HUES64 (cell line): ENCODE measurements around the gene USP21.

ENCODE experiments used
- H3K27ac ChIP-seq: 2 replicates; pipeline ENCODE4 v1.7.0; 2013; ENCODE audit warnings: low read depth, low read length, inconsistent platforms
- H3K27me3 ChIP-seq: 2 replicates; pipeline ENCODE4 v1.6.1; 2013; ENCODE audit warnings: mild to moderate bottlenecking, low read length; ENCODE audit not compliant: insufficient read depth
- H3K36me3 ChIP-seq: 2 replicates; pipeline ENCODE4 v1.6.1; 2013; ENCODE audit warnings: mild to moderate bottlenecking, low read length; ENCODE audit not compliant: insufficient read depth
- H3K4me1 ChIP-seq: 2 replicates; pipeline ENCODE4 v1.6.1; 2013; ENCODE audit warnings: mild to moderate bottlenecking, low read length, moderate library complexity; ENCODE audit not compliant: insufficient read depth
- H3K4me3 ChIP-seq: 2 replicates; pipeline ENCODE4 v1.5.1; 2013; ENCODE audit warnings: mild to moderate bottlenecking, low read length, moderate library complexity
- H3K9ac ChIP-seq: 2 replicates; pipeline ENCODE4 v1.6.1; 2013; ENCODE audit warnings: mild to moderate bottlenecking, low read depth, low read length
- H3K9me3 ChIP-seq: 2 replicates; pipeline ENCODE4 v1.6.1; 2013; ENCODE audit warnings: low read depth, low read length; ENCODE audit not compliant: insufficient read depth
- WGBS: fragments of 150-250, 120-280 bp; methylation state at CpG from one replicate; pipeline ENCODE4 v1.1.7; 2013; ENCODE audit warnings: missing lambda C conversion rate; 5-methylcytosine and 5-hydroxymethylcytosine counted together

USP21 gene

GRCh38 chr1:161139766-161140165 is 19.5 kb upstream of the USP21 start:
- WGBS = 83% methylated on average over 1 of the region's 1 CpG
- no peaks in the 10 kb centered on the region for H3K4me1 ChIP-seq
- H3K27me3 ChIP-seq = no peaks in the 10 kb centered on the region
- H3K9me3 ChIP-seq = no peaks in the 10 kb centered on the region
- H3K27ac ChIP-seq = no peak overlapping the region
- peaks cover 3% of the 10 kb centered on the region; the same call in 1 of the 2 replicates for H3K36me3 ChIP-seq
- H3K4me3 ChIP-seq = no peak overlapping the region
- H3K9ac ChIP-seq = no peak overlapping the region

GRCh38 chr1:161140755-161141400 is 18.4 kb upstream of the USP21 start:
- no peak overlapping the region for H3K4me3 ChIP-seq
- no peaks in the 10 kb centered on the region for H3K4me1 ChIP-seq
- 97% methylated on average over 29 of the region's 29 CpGs for WGBS
- no peaks in the 10 kb centered on the region for H3K36me3 ChIP-seq
- H3K9me3 ChIP-seq = no peaks in the 10 kb centered on the region
- H3K27ac ChIP-seq = no peak overlapping the region
- no peaks in the 10 kb centered on the region for H3K27me3 ChIP-seq
- no peak overlapping the region for H3K9ac ChIP-seq

GRCh38 chr1:161145832-161146231 is 13.5 kb upstream of the USP21 start:
- Histone ChIP-seq H3K36me3 (no peaks in the 10 kb centered on the region), H3K27me3 (no peaks in the 10 kb centered on the region), H3K9me3 (no peaks in the 10 kb centered on the region), H3K4me3 (no peak overlapping the region), H3K9ac (no peak overlapping the region), H3K4me1 (no peaks in the 10 kb centered on the region), H3K27ac (no peak overlapping the region)
- 94% methylated on average over 3 of the region's 3 CpGs for WGBS

- WGBS = 36% methylated on average over 8 of the region's 9 CpGs
- peaks cover 15% of the 10 kb centered on the region for H3K36me3 ChIP-seq
- H3K9ac ChIP-seq = peak overlapping the region; percentile 92; the same call in 1 of the 2 replicates
- H3K9me3 ChIP-seq = no peaks in the 10 kb centered on the region
- no peaks in the 10 kb centered on the region for H3K4me1 ChIP-seq
- H3K27me3 ChIP-seq = no peaks in the 10 kb centered on the region
- H3K27ac ChIP-seq = peak overlapping the region; percentile 60; the same call in 1 of the 2 replicates
- peak overlapping the region; percentile 68 for H3K4me3 ChIP-seq
These were observed 6.1 kb upstream of the USP21 start for GRCh38 chr1:161153176-161153575.

GRCh38 chr1:161153682-161154337 is 5.5 kb upstream of the USP21 start, which contains the start of gene UFC1:
Gene UFC1, plus strand, starts transcription at chr1:161153978. Its CDS starts 20 bp downstream, at chr1:161153998.
- Histone ChIP-seq H3K36me3 (peaks cover 19% of the 10 kb centered on the region), H3K9me3 (no peaks in the 10 kb centered on the region), H3K9ac (peak within 1 kb of the TSS; percentile 92), H3K27ac (peak within 1 kb of the TSS; percentile 84), H3K4me3 (peak within 1 kb of the TSS; percentile 68), H3K27me3 (no peaks in the 10 kb centered on the region), H3K4me1 (peaks cover 4% of the 10 kb centered on the region; the same call in 1 of the 2 replicates)
- WGBS = 1% methylated on average over 33 of the region's 33 CpGs

- H3K9me3 ChIP-seq = no peaks in the 10 kb centered on the region
- H3K9ac ChIP-seq = no peak overlapping the region
- H3K4me1 ChIP-seq = peaks cover 10% of the 10 kb centered on the region; the same call in 1 of the 2 replicates
- WGBS = 95% methylated on average over 1 of the region's 1 CpG
- H3K27ac ChIP-seq = no peak overlapping the region
- H3K27me3 ChIP-seq = no peaks in the 10 kb centered on the region
- no peak overlapping the region for H3K4me3 ChIP-seq
- peaks cover 37% of the 10 kb centered on the region for H3K36me3 ChIP-seq
These were observed 1.4 kb upstream of the USP21 start for GRCh38 chr1:161157867-161158266.

- 89% methylated on average over 9 of the region's 9 CpGs for WGBS
- H3K27ac ChIP-seq = no peak overlapping the region
- peaks cover 10% of the 10 kb centered on the region; the same call in 1 of the 2 replicates for H3K4me1 ChIP-seq
- no peaks in the 10 kb centered on the region for H3K9me3 ChIP-seq
- H3K36me3 ChIP-seq = peaks cover 41% of the 10 kb centered on the region
- peak overlapping the region; percentile 75 for H3K4me3 ChIP-seq
- no peaks in the 10 kb centered on the region for H3K27me3 ChIP-seq
- H3K9ac ChIP-seq = peak overlapping the region; percentile 58
These were observed 837 bp upstream of the USP21 start for GRCh38 chr1:161158316-161159010.

- H3K27ac ChIP-seq = peak overlapping the region; percentile 80
- peaks cover 51% of the 10 kb centered on the region for H3K36me3 ChIP-seq
- H3K4me1 ChIP-seq = peaks cover 10% of the 10 kb centered on the region; the same call in 1 of the 2 replicates
- H3K9me3 ChIP-seq = no peaks in the 10 kb centered on the region
- WGBS = 19% methylated on average over 11 of the region's 11 CpGs
- peak overlapping the region; percentile 84 for H3K9ac ChIP-seq
- peak overlapping the region; percentile 75 for H3K4me3 ChIP-seq
- no peaks in the 10 kb centered on the region for H3K27me3 ChIP-seq
These were observed 578 bp downstream of the USP21 start for GRCh38 chr1:161159913-161160243.

GRCh38 chr1:161160671-161161145 is 1.4 kb downstream of the USP21 start:
- Histone ChIP-seq H3K36me3 (peaks cover 53% of the 10 kb centered on the region), H3K9ac (no peak overlapping the region)
- 94% methylated on average over 22 of the region's 22 CpGs for WGBS

GRCh38 chr1:161161652-161162051 is 2.4 kb downstream of the USP21 start:
- H3K36me3 ChIP-seq = peaks cover 53% of the 10 kb centered on the region

More at GRCh38 chr1:161160671-161161145, 1.4 kb downstream of the USP21 start:
- H3K27ac ChIP-seq = no peak overlapping the region
- no peaks in the 10 kb centered on the region for H3K27me3 ChIP-seq
- no peaks in the 10 kb centered on the region for H3K9me3 ChIP-seq
- peak overlapping the region; percentile 75 for H3K4me3 ChIP-seq
- peaks cover 14% of the 10 kb centered on the region for H3K4me1 ChIP-seq

GRCh38 chr1:161162052-161162451 is 2.8 kb downstream of the USP21 start:
- no peaks in the 10 kb centered on the region for H3K27me3 ChIP-seq
- H3K27ac ChIP-seq = no peak overlapping the region
- H3K9me3 ChIP-seq = no peaks in the 10 kb centered on the region
- H3K4me1 ChIP-seq = peaks cover 14% of the 10 kb centered on the region
- no peak overlapping the region for H3K4me3 ChIP-seq
- 85% methylated on average over 6 of the region's 7 CpGs for WGBS
- H3K36me3 ChIP-seq = peaks cover 49% of the 10 kb centered on the region
- H3K9ac ChIP-seq = no peak overlapping the region

More at GRCh38 chr1:161161652-161162051, 2.4 kb downstream of the USP21 start:
- no peak overlapping the region for H3K4me3 ChIP-seq
- no peaks in the 10 kb centered on the region for H3K27me3 ChIP-seq
- 90% methylated on average over 5 of the region's 5 CpGs for WGBS
- H3K27ac ChIP-seq = no peak overlapping the region
- peaks cover 14% of the 10 kb centered on the region for H3K4me1 ChIP-seq
- no peak overlapping the region for H3K9ac ChIP-seq
- H3K9me3 ChIP-seq = no peaks in the 10 kb centered on the region
